T-helper 2 cell treated with Interferon-gamma antibody and Interleukin-4, amounts not matched to agents 5 μg/mL and 100 μg/mL, for 36 hours (primary cell): Measurements from ENCODE around the gene NFIX.

Experiments used
- DNase-seq: peaks from one replicate; pipeline ENCODE4 v3.0.0; 2021; ENCODE audit warnings: low spot score
- H3K27ac Mint-ChIP-seq: one replicate; pipeline ENCODE4 v1.8.0; 2021; ENCODE audit warnings: mild to moderate bottlenecking, mixed read lengths
- H3K27me3 Mint-ChIP-seq: one replicate; pipeline ENCODE4 v1.8.0; 2021; ENCODE audit warnings: low read depth, mixed read lengths
- H3K36me3 Mint-ChIP-seq: one replicate; pipeline ENCODE4 v1.8.0; 2021; ENCODE audit warnings: low read depth, mixed read lengths
- H3K4me1 Mint-ChIP-seq: one replicate; pipeline ENCODE4 v1.8.0; 2021; ENCODE audit warnings: low read depth, mixed read lengths
- H3K4me3 Mint-ChIP-seq: one replicate; pipeline ENCODE4 v1.8.0; 2022; ENCODE audit warnings: mild to moderate bottlenecking, moderate library complexity, mixed read lengths
- H3K9me3 Mint-ChIP-seq: one replicate; pipeline ENCODE4 v1.8.0; 2021; ENCODE audit warnings: mixed read lengths

Gene NFIX

GRCh38 chr19:13044231-13044836, 49.1 kb downstream of the NFIX start:
- no peak overlapping the region for H3K4me3 Mint-ChIP-seq
- H3K4me1 Mint-ChIP-seq, result peaks cover 2% of the 10 kb centered on the region
- no peaks in the 10 kb centered on the region for H3K36me3 Mint-ChIP-seq
- H3K27me3 Mint-ChIP-seq, result peaks cover 3% of the 10 kb centered on the region
- H3K27ac Mint-ChIP-seq, result no peak overlapping the region
- no peaks in the 10 kb centered on the region for H3K9me3 Mint-ChIP-seq
- peak; percentile 24 for DNase-seq

GRCh38 chr19:13045812-13046211, 50.5 kb downstream of the NFIX start:
- no peak overlapping the region for H3K4me3 Mint-ChIP-seq
- H3K27me3 Mint-ChIP-seq, result peaks cover 5% of the 10 kb centered on the region
- peaks cover 2% of the 10 kb centered on the region for H3K4me1 Mint-ChIP-seq
- no peak overlapping the region for H3K27ac Mint-ChIP-seq
- H3K9me3 Mint-ChIP-seq, result no peaks in the 10 kb centered on the region
- no peaks in the 10 kb centered on the region for H3K36me3 Mint-ChIP-seq
- DNase-seq, result no peak

GRCh38 chr19:13047374-13047773, 52.1 kb downstream of the NFIX start:
- H3K36me3 Mint-ChIP-seq, result no peaks in the 10 kb centered on the region
- H3K4me1 Mint-ChIP-seq, result peaks cover 5% of the 10 kb centered on the region
- H3K27ac Mint-ChIP-seq, result no peak overlapping the region
- peaks cover 8% of the 10 kb centered on the region for H3K27me3 Mint-ChIP-seq
- H3K9me3 Mint-ChIP-seq, result no peaks in the 10 kb centered on the region
- no peak for DNase-seq
- H3K4me3 Mint-ChIP-seq, result no peak overlapping the region

GRCh38 chr19:13050274-13050673, 55.0 kb downstream of the NFIX start:
- Mint-ChIP-seq H3K27ac (no peak overlapping the region), H3K4me1 (peaks cover 2% of the 10 kb centered on the region), H3K9me3 (no peaks in the 10 kb centered on the region), H3K27me3 (peaks cover 10% of the 10 kb centered on the region), H3K4me3 (no peak overlapping the region), H3K36me3 (no peaks in the 10 kb centered on the region)
- no peak for DNase-seq

- H3K27ac Mint-ChIP-seq, result no peak overlapping the region
- H3K9me3 Mint-ChIP-seq, result no peaks in the 10 kb centered on the region
- H3K4me1 Mint-ChIP-seq, result peaks cover 2% of the 10 kb centered on the region
- DNase-seq, result peak; percentile 7
- H3K27me3 Mint-ChIP-seq, result peaks cover 8% of the 10 kb centered on the region
- peak overlapping the region; percentile 11 for H3K4me3 Mint-ChIP-seq
- H3K36me3 Mint-ChIP-seq, result no peaks in the 10 kb centered on the region
Observed at GRCh38 chr19:13051557-13052165, 56.4 kb downstream of the NFIX start.

GRCh38 chr19:13052447-13053175, 57.3 kb downstream of the NFIX start:
- H3K36me3 Mint-ChIP-seq, result no peaks in the 10 kb centered on the region
- peaks cover 2% of the 10 kb centered on the region for H3K4me1 Mint-ChIP-seq
- no peak overlapping the region for H3K4me3 Mint-ChIP-seq
- no peak for DNase-seq
- H3K27ac Mint-ChIP-seq, result no peak overlapping the region
- peaks cover 8% of the 10 kb centered on the region for H3K27me3 Mint-ChIP-seq
- H3K9me3 Mint-ChIP-seq, result no peaks in the 10 kb centered on the region

- Mint-ChIP-seq H3K4me1 (peaks cover 2% of the 10 kb centered on the region), H3K9me3 (no peaks in the 10 kb centered on the region), H3K4me3 (no peak overlapping the region), H3K36me3 (no peaks in the 10 kb centered on the region), H3K27ac (no peak overlapping the region), H3K27me3 (peaks cover 8% of the 10 kb centered on the region)
- no peak for DNase-seq
Observed at GRCh38 chr19:13053238-13053637, 58.0 kb downstream of the NFIX start.

- Mint-ChIP-seq H3K36me3 (no peaks in the 10 kb centered on the region), H3K4me3 (no peak overlapping the region), H3K4me1 (peaks cover 2% of the 10 kb centered on the region), H3K27me3 (peaks cover 10% of the 10 kb centered on the region), H3K9me3 (no peaks in the 10 kb centered on the region), H3K27ac (no peak overlapping the region)
- DNase-seq, result no peak
Observed at GRCh38 chr19:13053761-13054625, 58.7 kb downstream of the NFIX start.

- H3K9me3 Mint-ChIP-seq, result no peaks in the 10 kb centered on the region
- no peak for DNase-seq
- H3K4me1 Mint-ChIP-seq, result peaks cover 2% of the 10 kb centered on the region
- peaks cover 14% of the 10 kb centered on the region for H3K27me3 Mint-ChIP-seq
- H3K36me3 Mint-ChIP-seq, result no peaks in the 10 kb centered on the region
- no peak overlapping the region for H3K4me3 Mint-ChIP-seq
- no peak overlapping the region for H3K27ac Mint-ChIP-seq
Observed at GRCh38 chr19:13054626-13055212, 59.4 kb downstream of the NFIX start.

- H3K27ac Mint-ChIP-seq, result no peak overlapping the region
- no peak for DNase-seq
- H3K27me3 Mint-ChIP-seq, result peaks cover 12% of the 10 kb centered on the region
- no peaks in the 10 kb centered on the region for H3K36me3 Mint-ChIP-seq
- no peaks in the 10 kb centered on the region for H3K9me3 Mint-ChIP-seq
- no peak overlapping the region for H3K4me3 Mint-ChIP-seq
- peaks cover 2% of the 10 kb centered on the region for H3K4me1 Mint-ChIP-seq
Observed at GRCh38 chr19:13055213-13056051, 60.2 kb downstream of the NFIX start.

- peaks cover 16% of the 10 kb centered on the region for H3K27me3 Mint-ChIP-seq
- no peaks in the 10 kb centered on the region for H3K9me3 Mint-ChIP-seq
- H3K27ac Mint-ChIP-seq, result no peak overlapping the region
- no peak for DNase-seq
- peaks cover 4% of the 10 kb centered on the region for H3K4me1 Mint-ChIP-seq
- H3K36me3 Mint-ChIP-seq, result no peaks in the 10 kb centered on the region
- H3K4me3 Mint-ChIP-seq, result no peak overlapping the region
Observed at GRCh38 chr19:13056052-13056660, 60.9 kb downstream of the NFIX start.

- H3K4me3 Mint-ChIP-seq, result no peak overlapping the region
- DNase-seq, result no peak
- peaks cover 3% of the 10 kb centered on the region for H3K4me1 Mint-ChIP-seq
- no peaks in the 10 kb centered on the region for H3K36me3 Mint-ChIP-seq
- no peak overlapping the region for H3K27ac Mint-ChIP-seq
- H3K27me3 Mint-ChIP-seq, result peaks cover 19% of the 10 kb centered on the region
- no peaks in the 10 kb centered on the region for H3K9me3 Mint-ChIP-seq
Observed at GRCh38 chr19:13057147-13057572, 61.9 kb downstream of the NFIX start.
